ENCODE measurements around the gene IL1R2. TPM values are rescaled to one million over a fixed set of nuclear protein-coding genes. Genes with fewer than 3 reads are reported as not detected.

IL1R2 gene
- total and polyA plus RNA-seq, 2 of the 13 experiments (the other 11 are each of a cell fraction or from before 2014, with no cell fraction given), result 3.6 to 7.3 TPM

DNA sequence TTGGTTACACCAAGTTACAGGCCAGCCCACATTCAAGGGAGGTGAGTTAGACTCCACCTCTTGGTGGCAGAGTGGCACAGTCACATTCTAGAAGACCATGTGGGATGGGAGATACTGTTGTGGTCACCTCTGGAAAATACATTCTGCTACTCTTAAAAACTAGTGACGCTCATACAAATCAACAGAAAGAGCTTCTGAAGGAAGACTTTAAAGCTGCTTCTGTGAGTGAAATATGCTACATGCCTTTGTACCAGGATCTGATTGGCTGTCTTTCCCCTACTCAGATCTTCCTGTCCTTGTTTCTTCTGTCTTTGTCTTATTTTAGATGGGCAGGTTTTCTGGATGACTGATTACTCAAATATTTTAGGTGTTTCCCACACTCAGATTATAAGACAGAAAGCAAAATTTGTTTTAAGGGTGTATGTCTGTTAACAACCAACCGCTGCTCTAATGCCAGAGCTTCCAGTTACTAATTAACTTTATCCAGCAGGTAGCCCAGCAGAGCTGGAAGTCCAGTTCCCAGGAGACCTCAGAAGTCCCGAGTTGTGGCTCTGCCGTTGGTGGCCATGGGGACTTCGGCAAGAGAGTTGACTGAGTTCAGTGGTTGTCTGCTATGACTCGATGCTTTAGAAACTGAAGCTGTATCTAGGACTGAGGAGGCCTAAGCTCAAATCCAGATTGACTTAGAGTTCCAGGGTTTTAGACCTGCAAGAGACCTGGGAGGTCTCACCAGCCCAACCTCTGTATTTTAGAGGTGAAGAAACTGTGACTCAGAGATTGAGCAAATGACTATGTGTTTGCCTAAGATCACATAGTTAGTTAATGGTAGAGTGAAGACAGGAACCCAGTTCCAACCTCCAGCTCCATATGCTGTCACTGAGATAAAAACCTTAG, 7.4 kb downstream of the IL1R2 start (continued):
- TF ChIP-seq SMYD3 (CRISPR knock-in tag; IDR thresholded peaks at IDR 0.05) (no peak), MED1 (CRISPR knock-in tag; IDR thresholded peaks at IDR 0.05) (peak; percentile 21), HDAC2 (CRISPR knock-in tag; IDR thresholded peaks at IDR 0.05) (0 out of 2 replicates have a peak, but pooled peaks have one; percentile 32), TCF7L2 (IDR thresholded peaks at IDR 0.05; ENCODE audit: low read depth, low read length) (no peak), ZNF354B (CRISPR knock-in tag; IDR thresholded peaks at IDR 0.05) (no peak), JUND (CRISPR knock-in tag; IDR thresholded peaks at IDR 0.05) (peak; percentile 55; the same call in 1 of the 2 replicates), NFATC3 (CRISPR knock-in tag; IDR thresholded peaks at IDR 0.05) (no peak), ZNF841 (CRISPR knock-in tag; IDR thresholded peaks at IDR 0.05; ENCODE audit: borderline replicate concordance) (no peak), ZNF12 (CRISPR knock-in tag; IDR thresholded peaks at IDR 0.05) (peak; percentile 57; the same call in 1 of the 2 replicates), FOXK2 (IDR thresholded peaks at IDR 0.05) (no peak), REPIN1 (CRISPR knock-in tag; IDR thresholded peaks at IDR 0.05; ENCODE audit: borderline replicate concordance, low read depth) (no peak), FOXJ3 (CRISPR knock-in tag; IDR thresholded peaks at IDR 0.05; ENCODE audit: borderline replicate concordance) (no peak)
- TF ChIP-seq, protein P1, sequence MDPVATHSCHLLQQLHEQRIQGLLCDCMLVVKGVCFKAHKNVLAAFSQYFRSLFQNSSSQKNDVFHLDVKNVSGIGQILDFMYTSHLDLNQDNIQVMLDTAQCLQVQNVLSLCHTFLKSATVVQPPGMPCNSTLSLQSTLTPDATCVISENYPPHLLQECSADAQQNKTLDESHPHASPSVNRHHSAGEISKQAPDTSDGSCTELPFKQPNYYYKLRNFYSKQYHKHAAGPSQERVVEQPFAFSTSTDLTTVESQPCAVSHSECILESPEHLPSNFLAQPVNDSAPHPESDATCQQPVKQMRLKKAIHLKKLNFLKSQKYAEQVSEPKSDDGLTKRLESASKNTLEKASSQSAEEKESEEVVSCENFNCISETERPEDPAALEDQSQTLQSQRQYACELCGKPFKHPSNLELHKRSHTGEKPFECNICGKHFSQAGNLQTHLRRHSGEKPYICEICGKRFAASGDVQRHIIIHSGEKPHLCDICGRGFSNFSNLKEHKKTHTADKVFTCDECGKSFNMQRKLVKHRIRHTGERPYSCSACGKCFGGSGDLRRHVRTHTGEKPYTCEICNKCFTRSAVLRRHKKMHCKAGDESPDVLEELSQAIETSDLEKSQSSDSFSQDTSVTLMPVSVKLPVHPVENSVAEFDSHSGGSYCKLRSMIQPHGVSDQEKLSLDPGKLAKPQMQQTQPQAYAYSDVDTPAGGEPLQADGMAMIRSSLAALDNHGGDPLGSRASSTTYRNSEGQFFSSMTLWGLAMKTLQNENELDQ (CRISPR knock-in tag; IDR thresholded peaks at IDR 0.05; ENCODE audit: borderline replicate concordance), result no peak
- TF ChIP-seq, protein P2, sequence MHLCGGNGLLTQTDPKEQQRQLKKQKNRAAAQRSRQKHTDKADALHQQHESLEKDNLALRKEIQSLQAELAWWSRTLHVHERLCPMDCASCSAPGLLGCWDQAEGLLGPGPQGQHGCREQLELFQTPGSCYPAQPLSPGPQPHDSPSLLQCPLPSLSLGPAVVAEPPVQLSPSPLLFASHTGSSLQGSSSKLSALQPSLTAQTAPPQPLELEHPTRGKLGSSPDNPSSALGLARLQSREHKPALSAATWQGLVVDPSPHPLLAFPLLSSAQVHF (CRISPR knock-in tag; IDR thresholded peaks at IDR 0.05), result no peak
- TF ChIP-seq, protein P3, sequence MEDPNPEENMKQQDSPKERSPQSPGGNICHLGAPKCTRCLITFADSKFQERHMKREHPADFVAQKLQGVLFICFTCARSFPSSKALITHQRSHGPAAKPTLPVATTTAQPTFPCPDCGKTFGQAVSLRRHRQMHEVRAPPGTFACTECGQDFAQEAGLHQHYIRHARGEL (CRISPR knock-in tag; IDR thresholded peaks at IDR 0.05), result no peak
- TF ChIP-seq, protein P4, sequence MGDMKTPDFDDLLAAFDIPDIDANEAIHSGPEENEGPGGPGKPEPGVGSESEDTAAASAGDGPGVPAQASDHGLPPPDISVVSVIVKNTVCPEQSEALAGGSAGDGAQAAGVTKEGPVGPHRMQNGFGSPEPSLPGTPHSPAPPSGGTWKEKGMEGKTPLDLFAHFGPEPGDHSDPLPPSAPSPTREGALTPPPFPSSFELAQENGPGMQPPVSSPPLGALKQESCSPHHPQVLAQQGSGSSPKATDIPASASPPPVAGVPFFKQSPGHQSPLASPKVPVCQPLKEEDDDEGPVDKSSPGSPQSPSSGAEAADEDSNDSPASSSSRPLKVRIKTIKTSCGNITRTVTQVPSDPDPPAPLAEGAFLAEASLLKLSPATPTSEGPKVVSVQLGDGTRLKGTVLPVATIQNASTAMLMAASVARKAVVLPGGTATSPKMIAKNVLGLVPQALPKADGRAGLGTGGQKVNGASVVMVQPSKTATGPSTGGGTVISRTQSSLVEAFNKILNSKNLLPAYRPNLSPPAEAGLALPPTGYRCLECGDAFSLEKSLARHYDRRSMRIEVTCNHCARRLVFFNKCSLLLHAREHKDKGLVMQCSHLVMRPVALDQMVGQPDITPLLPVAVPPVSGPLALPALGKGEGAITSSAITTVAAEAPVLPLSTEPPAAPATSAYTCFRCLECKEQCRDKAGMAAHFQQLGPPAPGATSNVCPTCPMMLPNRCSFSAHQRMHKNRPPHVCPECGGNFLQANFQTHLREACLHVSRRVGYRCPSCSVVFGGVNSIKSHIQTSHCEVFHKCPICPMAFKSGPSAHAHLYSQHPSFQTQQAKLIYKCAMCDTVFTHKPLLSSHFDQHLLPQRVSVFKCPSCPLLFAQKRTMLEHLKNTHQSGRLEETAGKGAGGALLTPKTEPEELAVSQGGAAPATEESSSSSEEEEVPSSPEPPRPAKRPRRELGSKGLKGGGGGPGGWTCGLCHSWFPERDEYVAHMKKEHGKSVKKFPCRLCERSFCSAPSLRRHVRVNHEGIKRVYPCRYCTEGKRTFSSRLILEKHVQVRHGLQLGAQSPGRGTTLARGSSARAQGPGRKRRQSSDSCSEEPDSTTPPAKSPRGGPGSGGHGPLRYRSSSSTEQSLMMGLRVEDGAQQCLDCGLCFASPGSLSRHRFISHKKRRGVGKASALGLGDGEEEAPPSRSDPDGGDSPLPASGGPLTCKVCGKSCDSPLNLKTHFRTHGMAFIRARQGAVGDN (CRISPR knock-in tag; IDR thresholded peaks at IDR 0.05), result no peak
- TF ChIP-seq, protein P5, sequence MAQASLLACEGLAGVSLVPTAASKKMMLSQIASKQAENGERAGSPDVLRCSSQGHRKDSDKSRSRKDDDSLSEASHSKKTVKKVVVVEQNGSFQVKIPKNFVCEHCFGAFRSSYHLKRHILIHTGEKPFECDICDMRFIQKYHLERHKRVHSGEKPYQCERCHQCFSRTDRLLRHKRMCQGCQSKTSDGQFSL (CRISPR knock-in tag; IDR thresholded peaks at IDR 0.05), result no peak
- TF ChIP-seq, protein P6, sequence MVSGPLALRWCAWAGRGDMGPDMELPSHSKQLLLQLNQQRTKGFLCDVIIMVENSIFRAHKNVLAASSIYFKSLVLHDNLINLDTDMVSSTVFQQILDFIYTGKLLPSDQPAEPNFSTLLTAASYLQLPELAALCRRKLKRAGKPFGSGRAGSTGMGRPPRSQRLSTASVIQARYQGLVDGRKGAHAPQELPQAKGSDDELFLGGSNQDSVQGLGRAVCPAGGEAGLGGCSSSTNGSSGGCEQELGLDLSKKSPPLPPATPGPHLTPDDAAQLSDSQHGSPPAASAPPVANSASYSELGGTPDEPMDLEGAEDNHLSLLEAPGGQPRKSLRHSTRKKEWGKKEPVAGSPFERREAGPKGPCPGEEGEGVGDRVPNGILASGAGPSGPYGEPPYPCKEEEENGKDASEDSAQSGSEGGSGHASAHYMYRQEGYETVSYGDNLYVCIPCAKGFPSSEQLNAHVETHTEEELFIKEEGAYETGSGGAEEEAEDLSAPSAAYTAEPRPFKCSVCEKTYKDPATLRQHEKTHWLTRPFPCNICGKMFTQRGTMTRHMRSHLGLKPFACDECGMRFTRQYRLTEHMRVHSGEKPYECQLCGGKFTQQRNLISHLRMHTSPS (CRISPR knock-in tag; IDR thresholded peaks at IDR 0.05; ENCODE audit: low read depth), result no peak
